NCI-H345 treated with DMSO at 0.1 percent for 48 hours (cell line): Measurements from ENCODE around the gene CWC22.
"Not testable (repeated sequence)": the region's sequence is repeated elsewhere in the genome, so short reads cannot be mapped to it uniquely, and the experiment has no call there.

ENCODE experiments used
- DNase-seq: peaks from one replicate; lab custom pipeline; 2025; ENCODE audit not compliant: unreplicated experiment; lab: John Stamatoyannopoulos, UW

The CWC22 gene

GRCh38 chr2:180003559-180003958 is 3.5 kb downstream of the CWC22 start:
- DNase-seq, result no peak

GRCh38 chr2:180003073-180003472 is 4.0 kb downstream of the CWC22 start:
- no peak for DNase-seq

- no peak for DNase-seq
Measured at GRCh38 chr2:180002198-180002770, 4.8 kb downstream of the CWC22 start.

GRCh38 chr2:180001726-180002125 is 5.4 kb downstream of the CWC22 start:
- DNase-seq, result no peak

- DNase-seq, result no peak
Measured at GRCh38 chr2:180000434-180000833, 6.7 kb downstream of the CWC22 start.

- no peak for DNase-seq
Measured at GRCh38 chr2:179999000-179999399, 8.1 kb downstream of the CWC22 start.

- no peak for DNase-seq
Measured at GRCh38 chr2:179995741-179996515, 11.2 kb downstream of the CWC22 start.

- no peak for DNase-seq
Measured at GRCh38 chr2:179991344-179991743, 15.8 kb downstream of the CWC22 start.

GRCh38 chr2:179990676-179991317 is 16.3 kb downstream of the CWC22 start:
- DNase-seq, result no peak

- DNase-seq, result no peak
Measured at GRCh38 chr2:179987916-179988315, 19.2 kb downstream of the CWC22 start.

- DNase-seq, result no peak
Measured at GRCh38 chr2:179985163-179985820, 21.8 kb downstream of the CWC22 start.

- DNase-seq, result no peak
Measured at GRCh38 chr2:179983250-179983932, 23.7 kb downstream of the CWC22 start.

- DNase-seq, result peak; percentile 16
Measured at GRCh38 chr2:179981085-179981484, 26.0 kb downstream of the CWC22 start.

GRCh38 chr2:179974761-179975160 is 32.3 kb downstream of the CWC22 start:
- DNase-seq, result no peak

- no peak for DNase-seq
Measured at GRCh38 chr2:179966778-179967394, 40.2 kb downstream of the CWC22 start.

GRCh38 chr2:179965291-179966258 is 41.5 kb downstream of the CWC22 start:
- no peak for DNase-seq

GRCh38 chr2:179963626-179964025 is 43.5 kb downstream of the CWC22 start:
- no peak for DNase-seq

GRCh38 chr2:179958251-179958650 is 48.8 kb downstream of the CWC22 start:
- DNase-seq, result not testable (repeated sequence)

- peak; percentile 13 for DNase-seq
Measured at GRCh38 chr2:179954026-179954425, 53.1 kb downstream of the CWC22 start.

GRCh38 chr2:179953359-179953758 is 53.7 kb downstream of the CWC22 start:
- DNase-seq, result no peak
